Measurements from ENCODE around the gene PDIA5.
A peak's percentile ranks its signal among the peaks of the same experiment; 100 is the strongest.

Gene PDIA5

GRCh38 chr3:123024056-123024455 is 42.8 kb upstream of the PDIA5 start:
- Histone ChIP-seq H3K27ac (replicated peaks) (no peak overlapping the region), H3K27me3 (ENCODE audit: insufficient read depth, poor library complexity, severe bottlenecking) (peaks cover 66% of the 10 kb centered on the region), H3K4me3 (replicated peaks; ENCODE audit: insufficient read depth, low read length) (no peak overlapping the region)
- DNase-seq (ENCODE audit: low read depth in 1 of 2, low spot score in 1 of 2) = no peak
- TF ChIP-seq SPI1 (IDR thresholded peaks at IDR 0.05; ENCODE audit: borderline replicate concordance, low read depth) (no peak), POLR2AphosphoS5 (IDR thresholded peaks at IDR 0.05; ENCODE audit: low read depth) (no peak), GABPA (IDR thresholded peaks at IDR 0.05; ENCODE audit: low read depth) (no peak), CTCF (IDR thresholded peaks at IDR 0.05; ENCODE audit: insufficient read depth, low read length) (no peak), REST (IDR thresholded peaks at IDR 0.05; ENCODE audit: insufficient replicate concordance, low read depth) (no peak)

- H3K4me3 ChIP-seq (replicated peaks; ENCODE audit: insufficient read depth, low read length) = no peak overlapping the region
- H3K27ac ChIP-seq (replicated peaks) = no peak overlapping the region
- peaks cover 70% of the 10 kb centered on the region for H3K27me3 ChIP-seq (ENCODE audit: insufficient read depth, poor library complexity, severe bottlenecking)
- peak in 1 of 2 experiments; percentile 24 for DNase-seq (ENCODE audit: low read depth in 1 of 2, low spot score in 1 of 2)
- TF ChIP-seq CTCF (IDR thresholded peaks at IDR 0.05; ENCODE audit: insufficient read depth, low read length) = no peak
- TF ChIP-seq SPI1 (IDR thresholded peaks at IDR 0.05; ENCODE audit: borderline replicate concordance, low read depth) = peak; percentile 23; the same call in 1 of the 2 replicates
These were observed 40.9 kb upstream of the PDIA5 start for GRCh38 chr3:123025642-123026521.

GRCh38 chr3:123026565-123027291 is 40.1 kb upstream of the PDIA5 start:
- TF ChIP-seq REST (IDR thresholded peaks at IDR 0.05; ENCODE audit: insufficient replicate concordance, low read depth) = no peak
- TF ChIP-seq CTCF (IDR thresholded peaks at IDR 0.05; ENCODE audit: insufficient read depth, low read length) = no peak
- TF ChIP-seq SPI1 (IDR thresholded peaks at IDR 0.05; ENCODE audit: borderline replicate concordance, low read depth) = no peak
- no peak for TF ChIP-seq POLR2AphosphoS5 (IDR thresholded peaks at IDR 0.05; ENCODE audit: low read depth)
- TF ChIP-seq GABPA (IDR thresholded peaks at IDR 0.05; ENCODE audit: low read depth) = no peak
- Histone ChIP-seq H3K27me3 (ENCODE audit: insufficient read depth, poor library complexity, severe bottlenecking) (peaks cover 65% of the 10 kb centered on the region), H3K4me3 (replicated peaks; ENCODE audit: insufficient read depth, low read length) (peak overlapping the region; percentile 39), H3K27ac (replicated peaks) (no peak overlapping the region)
- DNase-seq (ENCODE audit: low read depth in 1 of 2, low spot score in 1 of 2) = no peak
